GM12878 (cell line): ENCODE measurements around the gene TP53BP1. TPM values are rescaled to one million over a fixed set of nuclear protein-coding genes. Genes with fewer than 3 reads are reported as not detected.
A peak's percentile ranks its signal among the peaks of the same experiment; 100 is the strongest.

Source experiments
- BCL11A ChIP-seq: IDR thresholded peaks from 2 replicates; pipeline ENCODE4 v1.6.1; 2011; ENCODE audit warnings: low read depth, low read length
- BRCA1 ChIP-seq: IDR thresholded peaks from 2 replicates; pipeline ENCODE4 v1.6.1; 2011; ENCODE audit warnings: low read depth, low read length, improper control_type of control experiment
- CHD1 ChIP-seq: IDR thresholded peaks from 2 replicates; pipeline ENCODE4 v1.6.1; 2012; ENCODE audit warnings: low read depth, low read length, improper control_type of control experiment
- EGR1 ChIP-seq, 2 experiments: IDR thresholded peaks; 1 replicate in 1 of 2; 2 replicates in 1 of 2; pipeline ENCODE4 v1.6.1; 2011 to 2012; ENCODE audit warnings: low read depth in 2 of 2, low read length in 2 of 2, borderline replicate concordance in 1 of 2, mild to moderate bottlenecking in 1 of 2, moderate library complexity in 1 of 2
- IKZF2 ChIP-seq, 2 experiments: fragments of 450-650 bp; IDR thresholded peaks; 2 replicates each; pipeline ENCODE4 v1.6.1; 2017; ENCODE audit warnings: mild to moderate bottlenecking in 2 of 2, moderate library complexity in 2 of 2
- KDM1A ChIP-seq: fragments of 200-600 bp; sonication (generic); IDR thresholded peaks from 2 replicates; pipeline ENCODE4 v1.6.1; 2016; ENCODE audit warnings: borderline replicate concordance
- NR2C2 ChIP-seq: IDR thresholded peaks from 2 replicates; pipeline ENCODE4 v1.6.1; 2011; ENCODE audit warnings: borderline replicate concordance, low read depth; ENCODE audit not compliant: control insufficient read depth, insufficient read length
- NR2F1 ChIP-seq: fragments of 450-650 bp; conservative IDR thresholded peaks from 2 replicates; pipeline ENCODE4 v1.6.1; 2017; ENCODE audit warnings: mild to moderate bottlenecking
- RUNX3 ChIP-seq: IDR thresholded peaks from 2 replicates; pipeline ENCODE4 v1.6.1; 2012; ENCODE audit warnings: low read length, inconsistent platforms
- polyA plus RNA-seq, 11 experiments: library from polyadenylated mRNA; depleted of rRNA in 4 of 11; unstranded in 6 of 11; stranded (reverse) in 5 of 11; fragments of >200 nt; fragmentation: Nextera tagmentation in 4 of 11; fragmentation: Illumina TruSeq in 1 of 11; extraction: Ambion mirVana in 4 of 11; extraction: Trizol in 1 of 11; gene quantifications; 1 replicate in 1 of 11; 2 replicates in 10 of 11; pipeline versions ENCODE4 v1.2.1 to v1.2.3, GENCODE V29; 2011 to 2016; ENCODE audit warnings: inconsistent platforms in 2 of 11, missing spikeins in 2 of 11, low read depth in 1 of 11
- total RNA-seq, 4 experiments: library from RNA; depleted of rRNA in 3 of 4; stranded (reverse); fragments of >200 nt in 3 of 4; fragmentation: Illumina TruSeq in 1 of 4; extraction: Trizol in 1 of 4; gene quantifications; 2 replicates each; pipeline versions ENCODE4 v1.2.1 to v1.2.3, GENCODE V29; 2013 to 2021
- TF ChIP-seq, protein P1 (sequence below), 3 experiments: IDR thresholded peaks in 2 of 3; conservative IDR thresholded peaks in 1 of 3; 2 replicates each; pipeline ENCODE4 v1.5.1; 2011; ENCODE audit warnings: low read depth in 3 of 3, low read length in 3 of 3, mild to moderate bottlenecking in 3 of 3, control low read depth in 2 of 3, moderate library complexity in 2 of 3, inconsistent platforms in 1 of 3, mixed read lengths in 1 of 3; ENCODE audit not compliant: control insufficient read depth in 2 of 3, insufficient read depth in 1 of 3; ENCODE audit errors: extremely low read depth in 1 of 3
- TF ChIP-seq, protein P2 (sequence below): fragments of 450-650 bp; IDR thresholded peaks from 2 replicates; pipeline ENCODE4 v1.6.1; 2018; ENCODE audit warnings: mild to moderate bottlenecking, low read depth, moderate library complexity; ENCODE audit not compliant: partially characterized antibody
- TF ChIP-seq, protein P3 (sequence below): fragments of 450-650 bp; IDR thresholded peaks from 2 replicates; pipeline ENCODE4 v1.6.1; 2016; ENCODE audit warnings: mild to moderate bottlenecking, moderate library complexity, borderline replicate concordance
- TF ChIP-seq, protein P4 (sequence below): IDR thresholded peaks from 2 replicates; pipeline ENCODE4 v1.6.1; 2012; ENCODE audit warnings: low read depth, low read length, improper control_type of control experiment
- TF ChIP-seq, protein P5 (sequence below): fragments of 450-650 bp; IDR thresholded peaks from 2 replicates; pipeline ENCODE4 v1.6.1; 2016; ENCODE audit warnings: mild to moderate bottlenecking
- TF ChIP-seq, protein P6 (sequence below): IDR thresholded peaks from 2 replicates; pipeline ENCODE4 v1.6.1; 2012; ENCODE audit warnings: low read depth, low read length, improper control_type of control experiment

Gene TP53BP1
- total and polyA plus RNA-seq, 10 of the 15 experiments (the other 5 are each of a cell fraction or from before 2014, with no cell fraction given) = 6.2 to 50.2 (median 19.3) TPM

DNA sequence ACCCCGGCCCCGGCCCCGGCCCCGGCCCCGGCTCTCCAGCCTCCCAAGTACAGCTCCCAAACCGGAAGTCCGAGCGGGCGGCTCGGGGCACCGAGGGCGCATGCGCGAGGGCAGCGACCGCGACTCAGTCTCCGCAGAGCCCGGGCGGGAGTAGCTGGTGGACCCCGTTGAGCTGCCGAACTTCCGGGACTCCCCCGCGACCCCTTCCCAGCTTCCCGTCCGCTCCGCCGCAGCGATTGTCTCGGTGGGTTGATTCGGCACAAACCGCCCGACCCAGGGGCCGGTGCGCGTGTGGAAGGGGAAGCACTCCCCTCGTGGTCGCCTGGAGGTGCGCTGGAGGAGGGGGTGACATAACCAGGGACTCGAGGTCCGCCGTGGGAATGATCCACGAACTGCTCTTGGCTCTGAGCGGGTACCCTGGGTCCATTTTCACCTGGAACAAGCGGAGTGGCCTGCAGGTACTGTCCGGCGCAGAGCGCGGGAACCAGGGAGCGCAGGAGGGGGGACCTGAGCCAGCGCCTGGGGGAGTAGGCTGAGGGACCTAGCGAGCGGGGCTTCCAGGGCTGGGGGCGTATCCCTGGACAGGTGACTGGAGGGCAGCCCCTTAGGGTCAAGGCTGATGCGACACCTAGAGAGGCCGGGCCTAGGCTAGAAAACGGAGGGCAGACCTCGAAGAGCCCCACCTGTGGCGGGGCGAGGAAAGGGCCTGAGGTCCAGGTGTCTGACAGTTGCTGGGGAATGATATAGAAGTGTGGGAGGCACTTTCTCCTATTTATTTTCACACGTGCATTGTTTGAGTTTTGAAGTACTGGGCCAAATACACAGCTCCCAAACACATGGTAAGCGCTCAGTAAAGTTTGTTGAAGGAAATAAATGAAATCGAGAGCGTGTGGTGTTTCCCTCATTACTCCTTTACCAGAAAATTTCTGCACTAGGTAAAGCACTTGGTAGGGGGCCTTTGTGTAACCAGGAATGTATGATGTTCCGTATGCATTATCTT, 121.7 kb downstream of the TP53BP1 start, which contains the start of the genes TUBGCP4 and ZSCAN29 (continued):
- TF ChIP-seq, protein P1, sequence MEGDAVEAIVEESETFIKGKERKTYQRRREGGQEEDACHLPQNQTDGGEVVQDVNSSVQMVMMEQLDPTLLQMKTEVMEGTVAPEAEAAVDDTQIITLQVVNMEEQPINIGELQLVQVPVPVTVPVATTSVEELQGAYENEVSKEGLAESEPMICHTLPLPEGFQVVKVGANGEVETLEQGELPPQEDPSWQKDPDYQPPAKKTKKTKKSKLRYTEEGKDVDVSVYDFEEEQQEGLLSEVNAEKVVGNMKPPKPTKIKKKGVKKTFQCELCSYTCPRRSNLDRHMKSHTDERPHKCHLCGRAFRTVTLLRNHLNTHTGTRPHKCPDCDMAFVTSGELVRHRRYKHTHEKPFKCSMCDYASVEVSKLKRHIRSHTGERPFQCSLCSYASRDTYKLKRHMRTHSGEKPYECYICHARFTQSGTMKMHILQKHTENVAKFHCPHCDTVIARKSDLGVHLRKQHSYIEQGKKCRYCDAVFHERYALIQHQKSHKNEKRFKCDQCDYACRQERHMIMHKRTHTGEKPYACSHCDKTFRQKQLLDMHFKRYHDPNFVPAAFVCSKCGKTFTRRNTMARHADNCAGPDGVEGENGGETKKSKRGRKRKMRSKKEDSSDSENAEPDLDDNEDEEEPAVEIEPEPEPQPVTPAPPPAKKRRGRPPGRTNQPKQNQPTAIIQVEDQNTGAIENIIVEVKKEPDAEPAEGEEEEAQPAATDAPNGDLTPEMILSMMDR (IDR thresholded peaks at IDR 0.05 in 2 of 3, conservative IDR thresholded peaks at IDR 0.05 in 1 of 3; ENCODE audit: control insufficient read depth in 2 of 3, extremely low read depth in 1 of 3, insufficient read depth in 1 of 3, low read depth in 3 of 3, low read length in 3 of 3) = peak; percentile 47 to 69 (median 49); a peak in 5 of 6 replicates
- TF ChIP-seq KDM1A = no peak
- TF ChIP-seq, protein P2, sequence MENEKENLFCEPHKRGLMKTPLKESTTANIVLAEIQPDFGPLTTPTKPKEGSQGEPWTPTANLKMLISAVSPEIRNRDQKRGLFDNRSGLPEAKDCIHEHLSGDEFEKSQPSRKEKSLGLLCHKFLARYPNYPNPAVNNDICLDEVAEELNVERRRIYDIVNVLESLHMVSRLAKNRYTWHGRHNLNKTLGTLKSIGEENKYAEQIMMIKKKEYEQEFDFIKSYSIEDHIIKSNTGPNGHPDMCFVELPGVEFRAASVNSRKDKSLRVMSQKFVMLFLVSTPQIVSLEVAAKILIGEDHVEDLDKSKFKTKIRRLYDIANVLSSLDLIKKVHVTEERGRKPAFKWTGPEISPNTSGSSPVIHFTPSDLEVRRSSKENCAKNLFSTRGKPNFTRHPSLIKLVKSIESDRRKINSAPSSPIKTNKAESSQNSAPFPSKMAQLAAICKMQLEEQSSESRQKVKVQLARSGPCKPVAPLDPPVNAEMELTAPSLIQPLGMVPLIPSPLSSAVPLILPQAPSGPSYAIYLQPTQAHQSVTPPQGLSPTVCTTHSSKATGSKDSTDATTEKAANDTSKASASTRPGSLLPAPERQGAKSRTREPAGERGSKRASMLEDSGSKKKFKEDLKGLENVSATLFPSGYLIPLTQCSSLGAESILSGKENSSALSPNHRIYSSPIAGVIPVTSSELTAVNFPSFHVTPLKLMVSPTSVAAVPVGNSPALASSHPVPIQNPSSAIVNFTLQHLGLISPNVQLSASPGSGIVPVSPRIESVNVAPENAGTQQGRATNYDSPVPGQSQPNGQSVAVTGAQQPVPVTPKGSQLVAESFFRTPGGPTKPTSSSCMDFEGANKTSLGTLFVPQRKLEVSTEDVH = peak; percentile 72
- TF ChIP-seq BCL11A = no peak
- 0 out of 2 replicates have a peak, but pooled peaks have one; percentile 17 for TF ChIP-seq RUNX3
- TF ChIP-seq, protein P3, sequence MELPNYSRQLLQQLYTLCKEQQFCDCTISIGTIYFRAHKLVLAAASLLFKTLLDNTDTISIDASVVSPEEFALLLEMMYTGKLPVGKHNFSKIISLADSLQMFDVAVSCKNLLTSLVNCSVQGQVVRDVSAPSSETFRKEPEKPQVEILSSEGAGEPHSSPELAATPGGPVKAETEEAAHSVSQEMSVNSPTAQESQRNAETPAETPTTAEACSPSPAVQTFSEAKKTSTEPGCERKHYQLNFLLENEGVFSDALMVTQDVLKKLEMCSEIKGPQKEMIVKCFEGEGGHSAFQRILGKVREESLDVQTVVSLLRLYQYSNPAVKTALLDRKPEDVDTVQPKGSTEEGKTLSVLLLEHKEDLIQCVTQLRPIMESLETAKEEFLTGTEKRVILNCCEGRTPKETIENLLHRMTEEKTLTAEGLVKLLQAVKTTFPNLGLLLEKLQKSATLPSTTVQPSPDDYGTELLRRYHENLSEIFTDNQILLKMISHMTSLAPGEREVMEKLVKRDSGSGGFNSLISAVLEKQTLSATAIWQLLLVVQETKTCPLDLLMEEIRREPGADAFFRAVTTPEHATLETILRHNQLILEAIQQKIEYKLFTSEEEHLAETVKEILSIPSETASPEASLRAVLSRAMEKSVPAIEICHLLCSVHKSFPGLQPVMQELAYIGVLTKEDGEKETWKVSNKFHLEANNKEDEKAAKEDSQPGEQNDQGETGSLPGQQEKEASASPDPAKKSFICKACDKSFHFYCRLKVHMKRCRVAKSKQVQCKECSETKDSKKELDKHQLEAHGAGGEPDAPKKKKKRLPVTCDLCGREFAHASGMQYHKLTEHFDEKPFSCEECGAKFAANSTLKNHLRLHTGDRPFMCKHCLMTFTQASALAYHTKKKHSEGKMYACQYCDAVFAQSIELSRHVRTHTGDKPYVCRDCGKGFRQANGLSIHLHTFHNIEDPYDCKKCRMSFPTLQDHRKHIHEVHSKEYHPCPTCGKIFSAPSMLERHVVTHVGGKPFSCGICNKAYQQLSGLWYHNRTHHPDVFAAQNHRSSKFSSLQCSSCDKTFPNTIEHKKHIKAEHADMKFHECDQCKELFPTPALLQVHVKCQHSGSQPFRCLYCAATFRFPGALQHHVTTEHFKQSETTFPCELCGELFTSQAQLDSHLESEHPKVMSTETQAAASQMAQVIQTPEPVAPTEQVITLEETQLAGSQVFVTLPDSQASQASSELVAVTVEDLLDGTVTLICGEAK = peak; percentile 65
- TF ChIP-seq, protein P4, sequence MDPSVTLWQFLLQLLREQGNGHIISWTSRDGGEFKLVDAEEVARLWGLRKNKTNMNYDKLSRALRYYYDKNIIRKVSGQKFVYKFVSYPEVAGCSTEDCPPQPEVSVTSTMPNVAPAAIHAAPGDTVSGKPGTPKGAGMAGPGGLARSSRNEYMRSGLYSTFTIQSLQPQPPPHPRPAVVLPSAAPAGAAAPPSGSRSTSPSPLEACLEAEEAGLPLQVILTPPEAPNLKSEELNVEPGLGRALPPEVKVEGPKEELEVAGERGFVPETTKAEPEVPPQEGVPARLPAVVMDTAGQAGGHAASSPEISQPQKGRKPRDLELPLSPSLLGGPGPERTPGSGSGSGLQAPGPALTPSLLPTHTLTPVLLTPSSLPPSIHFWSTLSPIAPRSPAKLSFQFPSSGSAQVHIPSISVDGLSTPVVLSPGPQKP = peak; percentile 31; the same call in 1 of the 2 replicates
- TF ChIP-seq CHD1 = no peak
- no peak for TF ChIP-seq BRCA1
- TF ChIP-seq, protein P5, sequence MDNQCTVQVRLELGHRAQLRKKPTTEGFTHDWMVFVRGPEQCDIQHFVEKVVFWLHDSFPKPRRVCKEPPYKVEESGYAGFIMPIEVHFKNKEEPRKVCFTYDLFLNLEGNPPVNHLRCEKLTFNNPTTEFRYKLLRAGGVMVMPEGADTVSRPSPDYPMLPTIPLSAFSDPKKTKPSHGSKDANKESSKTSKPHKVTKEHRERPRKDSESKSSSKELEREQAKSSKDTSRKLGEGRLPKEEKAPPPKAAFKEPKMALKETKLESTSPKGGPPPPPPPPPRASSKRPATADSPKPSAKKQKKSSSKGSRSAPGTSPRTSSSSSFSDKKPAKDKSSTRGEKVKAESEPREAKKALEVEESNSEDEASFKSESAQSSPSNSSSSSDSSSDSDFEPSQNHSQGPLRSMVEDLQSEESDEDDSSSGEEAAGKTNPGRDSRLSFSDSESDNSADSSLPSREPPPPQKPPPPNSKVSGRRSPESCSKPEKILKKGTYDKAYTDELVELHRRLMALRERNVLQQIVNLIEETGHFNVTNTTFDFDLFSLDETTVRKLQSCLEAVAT = 0 out of 2 replicates have a peak, but pooled peaks have one; percentile 62
- TF ChIP-seq NR2C2 = no peak
- TF ChIP-seq, protein P6, sequence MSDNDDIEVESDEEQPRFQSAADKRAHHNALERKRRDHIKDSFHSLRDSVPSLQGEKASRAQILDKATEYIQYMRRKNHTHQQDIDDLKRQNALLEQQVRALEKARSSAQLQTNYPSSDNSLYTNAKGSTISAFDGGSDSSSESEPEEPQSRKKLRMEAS = no peak
- TF ChIP-seq NR2F1 = peak; percentile 53; the same call in 1 of the 2 replicates
- peak; percentile 16 to 45; a peak in 1 of 4 replicates for TF ChIP-seq IKZF2 (IDR thresholded peaks at IDR 0.05)
- TF ChIP-seq EGR1 (IDR thresholded peaks at IDR 0.05; ENCODE audit: borderline replicate concordance in 1 of 2, low read depth in 2 of 2, low read length in 2 of 2) = no peak; a peak in 1 of 3 replicates
